Ectodermal cell (in vitro differentiated cells): ENCODE results near the gene MTRR. TPM values are rescaled to one million over a fixed set of nuclear protein-coding genes. Genes with fewer than 3 reads are reported as not detected.

Experiments used
- H3K27ac ChIP-seq: 2 replicates; pipeline ENCODE4 v1.7.0; 2013; ENCODE audit warnings: mild to moderate bottlenecking, low read depth, low read length; ENCODE audit not compliant: insufficient read depth, poor library complexity, severe bottlenecking
- H3K27me3 ChIP-seq: 2 replicates; pipeline ENCODE4 v1.7.0; 2013; ENCODE audit warnings: mild to moderate bottlenecking, low read length; ENCODE audit not compliant: insufficient read depth, control insufficient read depth, poor library complexity, severe bottlenecking
- H3K36me3 ChIP-seq: one replicate; pipeline ENCODE4 v1.7.0; 2013; ENCODE audit warnings: low read length; ENCODE audit not compliant: control insufficient read depth, insufficient read depth
- H3K4me1 ChIP-seq: one replicate; pipeline ENCODE4 v1.7.0; 2013; ENCODE audit warnings: low read length; ENCODE audit not compliant: control insufficient read depth, insufficient read depth
- H3K4me3 ChIP-seq: 2 replicates; pipeline ENCODE4 v1.7.0; 2013; ENCODE audit warnings: low read depth, low read length, control low read depth; ENCODE audit not compliant: insufficient read depth
- H3K9me3 ChIP-seq: 2 replicates; pipeline ENCODE4 v1.7.0; 2013; ENCODE audit warnings: mild to moderate bottlenecking, low read length, moderate library complexity; ENCODE audit not compliant: control insufficient read depth
- WGBS, 2 experiments: methylation state at CpG; one replicate each; pipeline ENCODE4 v1.1.7; 2013; ENCODE audit warnings: missing lambda C conversion rate in 2 of 2; 5-methylcytosine and 5-hydroxymethylcytosine counted together
- polyA plus RNA-seq, 4 experiments: library from polyadenylated mRNA; stranded (reverse); fragments of 50-300 nt; gene quantifications; one replicate each; pipeline ENCODE4 v1.2.3, GENCODE V29; 2013

Gene MTRR
- 37.8 TPM for polyA plus RNA-seq (2013, experiment 1 of 4)
- 33.2 TPM for polyA plus RNA-seq (2013, experiment 2 of 4)
- 28.9 TPM for polyA plus RNA-seq (2013, experiment 3 of 4)
- polyA plus RNA-seq (2013, experiment 4 of 4): 26.5 TPM

GRCh38 chr5:7868773-7869473 lies at the start of gene MTRR, which contains the start of gene FASTKD3:
Gene MTRR (plus strand): TSS chr5:7869148. CDS start chr5:7870795, 1,647 bp downstream.
Gene FASTKD3 (minus strand): TSS chr5:7869031. CDS start chr5:7868083, 948 bp downstream.
- no peaks in the 10 kb centered on the region for H3K27me3 ChIP-seq
- no peak within 1 kb of the TSS for H3K27ac ChIP-seq
- H3K36me3 ChIP-seq: no peaks in the 10 kb centered on the region
- H3K4me1 ChIP-seq: peaks cover 3% of the 10 kb centered on the region
- H3K9me3 ChIP-seq: no peaks in the 10 kb centered on the region
- H3K4me3 ChIP-seq: peak within 1 kb of the TSS; percentile 90
- 0% methylated on average over 83 of the region's 83 CpGs for WGBS, 2 experiments

GRCh38 chr5:7822449-7822848 lies 46.5 kb upstream of the MTRR start:
- 74 to 86% methylated on average over 3 of the region's 3 CpGs for WGBS, 2 experiments
- Histone ChIP-seq H3K4me3 (no peak overlapping the region), H3K27ac (no peak overlapping the region), H3K27me3 (no peaks in the 10 kb centered on the region), H3K36me3 (no peaks in the 10 kb centered on the region), H3K9me3 (no peaks in the 10 kb centered on the region), H3K4me1 (peaks cover 9% of the 10 kb centered on the region)

DNA sequence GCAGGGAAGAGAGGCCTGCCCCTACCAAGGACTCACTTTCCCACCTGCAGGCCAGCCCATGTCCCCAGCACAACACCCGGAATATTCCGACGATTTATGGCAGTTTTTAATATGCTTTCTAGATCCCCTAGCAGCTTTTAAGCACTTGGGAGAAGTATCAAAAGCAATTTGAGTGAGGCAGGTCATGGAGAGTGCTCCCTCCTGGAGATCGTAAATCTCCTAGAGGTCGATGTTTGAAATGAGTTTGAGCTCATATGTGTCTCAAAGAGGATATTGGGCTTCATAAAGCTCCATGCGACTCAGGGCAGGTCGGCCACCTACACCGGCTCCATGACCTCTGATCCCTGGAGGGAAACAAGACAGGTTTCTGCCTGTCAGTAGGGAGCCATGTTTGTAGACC lies 45.4 kb upstream of the MTRR start:
- no peak overlapping the region for H3K27ac ChIP-seq
- whole genome bisulfite sequencing, 2 experiments: 88 to 91% methylated on average over 8 of the region's 8 CpGs
- H3K36me3 ChIP-seq: no peaks in the 10 kb centered on the region
- peaks cover 9% of the 10 kb centered on the region for H3K4me1 ChIP-seq
- no peak overlapping the region for H3K4me3 ChIP-seq
- H3K9me3 ChIP-seq: no peaks in the 10 kb centered on the region
- H3K27me3 ChIP-seq: no peaks in the 10 kb centered on the region

DNA sequence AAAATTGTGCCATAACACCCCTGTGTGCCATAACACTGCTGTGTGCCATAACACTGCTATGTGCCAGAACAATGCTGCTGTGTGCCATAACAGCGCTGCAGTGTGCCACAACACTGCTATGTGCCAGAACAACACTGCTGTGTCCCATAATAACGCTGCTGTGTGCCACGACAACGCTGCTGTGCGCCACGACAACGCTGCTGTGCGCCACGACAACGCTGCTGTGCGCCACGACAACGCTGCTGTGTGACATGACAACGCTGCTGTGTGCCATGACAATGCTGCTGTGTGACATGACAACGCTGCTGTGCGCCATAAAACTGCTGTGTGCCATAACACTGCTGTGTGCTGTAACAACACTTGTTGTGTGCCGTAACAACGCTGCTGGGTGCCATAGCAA lies 44.0 kb upstream of the MTRR start:
- H3K27ac ChIP-seq: no peak overlapping the region
- H3K4me1 ChIP-seq: peaks cover 9% of the 10 kb centered on the region
- H3K9me3 ChIP-seq: no peaks in the 10 kb centered on the region
- H3K27me3 ChIP-seq: no peaks in the 10 kb centered on the region
- no peak overlapping the region for H3K4me3 ChIP-seq
- no peaks in the 10 kb centered on the region for H3K36me3 ChIP-seq
- WGBS, 2 experiments: 96% methylated on average over 18 of the region's 18 CpGs

- H3K4me3 ChIP-seq: no peak overlapping the region
- H3K27ac ChIP-seq: no peak overlapping the region
- H3K27me3 ChIP-seq: no peaks in the 10 kb centered on the region
- 95% methylated on average over 11 of the region's 11 CpGs for WGBS, 2 experiments
- no peaks in the 10 kb centered on the region for H3K36me3 ChIP-seq
- H3K4me1 ChIP-seq: peaks cover 9% of the 10 kb centered on the region
- H3K9me3 ChIP-seq: no peaks in the 10 kb centered on the region
These were observed 43.3 kb upstream of the MTRR start for GRCh38 chr5:7825630-7826029.

DNA sequence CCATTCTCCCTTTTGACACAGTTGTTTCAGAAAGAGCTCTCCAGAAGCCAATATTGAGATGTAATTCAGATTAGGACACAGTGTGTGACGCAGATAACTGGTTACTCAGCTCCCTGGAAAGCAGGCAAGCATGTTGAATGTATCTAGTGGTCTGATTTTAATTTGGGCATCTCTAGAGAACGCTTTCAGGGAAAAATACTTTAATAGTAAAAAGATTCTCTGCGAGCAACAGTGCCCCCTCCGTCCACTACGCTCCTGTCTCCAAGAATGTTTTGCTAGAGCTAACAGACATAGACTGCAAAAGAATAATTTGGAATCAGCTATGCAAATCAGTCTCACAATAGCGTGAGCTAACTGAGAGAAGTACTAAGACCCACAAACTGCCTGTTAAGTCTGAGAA lies 41.3 kb upstream of the MTRR start:
- no peaks in the 10 kb centered on the region for H3K9me3 ChIP-seq
- no peaks in the 10 kb centered on the region for H3K36me3 ChIP-seq
- H3K27me3 ChIP-seq: no peaks in the 10 kb centered on the region
- H3K27ac ChIP-seq: no peak overlapping the region
- no peak overlapping the region for H3K4me3 ChIP-seq
- WGBS, 2 experiments: 90 to 93% methylated on average over 6 of the region's 6 CpGs
- peaks cover 9% of the 10 kb centered on the region for H3K4me1 ChIP-seq

DNA sequence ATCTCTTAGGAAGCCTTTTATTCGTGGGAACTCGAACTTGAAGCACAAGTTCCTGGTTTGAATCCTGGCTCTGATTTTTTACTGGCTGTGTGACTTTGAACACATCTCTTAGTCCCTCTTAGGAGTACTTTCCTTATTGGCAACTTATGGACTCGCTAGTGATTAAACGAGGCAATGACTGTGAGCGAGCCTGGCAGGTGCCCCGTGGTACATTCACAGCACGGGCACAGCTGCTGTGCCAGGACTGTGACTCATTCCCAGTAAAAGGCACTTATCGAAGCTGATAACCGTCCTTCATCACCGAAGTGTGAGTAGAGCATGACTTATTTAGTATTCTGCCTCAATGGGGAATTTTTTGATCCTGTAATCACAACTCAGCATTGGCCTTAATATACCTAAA lies 40.7 kb upstream of the MTRR start:
- no peak overlapping the region for H3K4me3 ChIP-seq
- H3K27ac ChIP-seq: no peak overlapping the region
- 92% methylated on average over 10 of the region's 10 CpGs for WGBS, 2 experiments
- H3K36me3 ChIP-seq: no peaks in the 10 kb centered on the region
- H3K27me3 ChIP-seq: no peaks in the 10 kb centered on the region
- peaks cover 9% of the 10 kb centered on the region for H3K4me1 ChIP-seq
- H3K9me3 ChIP-seq: no peaks in the 10 kb centered on the region

DNA sequence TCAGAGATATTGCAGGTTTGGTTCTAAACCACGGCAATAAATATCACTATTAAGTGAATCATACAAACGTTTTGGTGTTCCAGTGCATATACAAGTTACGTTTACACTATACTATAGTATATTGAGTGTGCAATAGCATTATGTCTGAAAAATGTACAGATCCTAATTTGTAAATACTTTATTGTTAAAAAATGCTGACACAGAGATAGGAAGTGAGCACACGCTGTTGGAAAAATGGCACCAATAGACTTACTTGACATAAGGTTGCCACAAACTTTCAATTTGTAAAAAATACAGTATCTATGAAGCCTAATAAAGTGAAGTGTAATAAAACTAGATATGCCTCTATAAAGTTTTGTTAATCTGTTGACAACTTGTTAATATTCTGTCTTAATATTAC lies 34.0 kb upstream of the MTRR start:
- no peak overlapping the region for H3K4me3 ChIP-seq
- H3K27me3 ChIP-seq: no peaks in the 10 kb centered on the region
- H3K4me1 ChIP-seq: no peaks in the 10 kb centered on the region
- H3K36me3 ChIP-seq: no peaks in the 10 kb centered on the region
- H3K9me3 ChIP-seq: no peaks in the 10 kb centered on the region
- WGBS, 2 experiments: 83 to 93% methylated on average over 3 to 4 of the region's 4 CpGs
- no peak overlapping the region for H3K27ac ChIP-seq

DNA sequence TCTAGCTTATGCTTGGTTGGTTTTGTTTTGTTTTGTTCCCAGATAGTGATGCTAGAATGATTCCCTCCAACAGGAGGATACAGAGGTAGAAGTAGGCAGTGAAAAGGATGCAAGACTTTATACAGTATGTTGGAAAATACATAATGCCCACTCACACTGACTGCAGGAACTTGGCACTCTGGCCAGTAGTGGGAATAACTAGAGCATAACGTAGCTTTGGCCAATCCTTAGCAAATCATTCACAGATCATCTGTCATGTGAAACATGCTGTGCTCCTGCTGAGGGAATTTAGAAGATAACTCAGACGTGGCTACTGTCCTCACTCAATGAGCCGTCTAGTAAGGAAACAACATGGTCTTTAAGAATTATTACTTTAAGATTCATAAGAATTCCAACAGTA lies 31.5 kb upstream of the MTRR start:
- Histone ChIP-seq H3K36me3 (no peaks in the 10 kb centered on the region), H3K4me1 (no peaks in the 10 kb centered on the region), H3K27ac (no peak overlapping the region), H3K4me3 (no peak overlapping the region), H3K27me3 (no peaks in the 10 kb centered on the region), H3K9me3 (no peaks in the 10 kb centered on the region)
- 90 to 91% methylated on average over 3 of the region's 3 CpGs for whole genome bisulfite sequencing, 2 experiments

- Histone ChIP-seq H3K36me3 (no peaks in the 10 kb centered on the region), H3K4me1 (no peaks in the 10 kb centered on the region), H3K4me3 (no peak overlapping the region), H3K27me3 (no peaks in the 10 kb centered on the region), H3K27ac (no peak overlapping the region), H3K9me3 (no peaks in the 10 kb centered on the region)
- WGBS, 2 experiments: 87 to 92% methylated on average over 2 of the region's 2 CpGs
These were observed 26.4 kb upstream of the MTRR start for GRCh38 chr5:7842531-7842930.
